GM21737 (cell line): ENCODE measurements around the gene TCFL5.

Source experiments
- ATAC-seq: cut with Tn5 transposase; IDR thresholded peaks from one replicate; pipeline ENCODE4 v1.9.1; 2021; ENCODE audit warnings: mild to moderate bottlenecking, moderate library complexity; ENCODE audit not compliant: unreplicated experiment

The TCFL5 gene

DNA sequence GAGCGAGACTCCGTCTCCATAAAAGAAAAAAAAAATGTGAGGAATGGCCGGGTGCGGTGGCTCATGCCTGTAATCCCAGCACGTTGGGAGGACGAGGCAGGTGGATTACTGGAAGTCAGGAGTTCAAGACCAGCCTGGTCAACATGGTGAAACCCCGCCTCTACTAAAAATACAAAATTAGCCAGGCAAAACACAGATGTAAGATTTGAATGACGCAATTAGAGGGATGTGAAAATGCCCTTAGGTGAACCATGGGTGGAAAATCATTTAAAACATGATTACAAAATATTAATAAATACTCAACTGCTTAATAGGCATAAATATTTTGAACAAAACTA is 23.9 kb downstream of the TCFL5 start:
- peak; percentile 12 for ATAC-seq

DNA sequence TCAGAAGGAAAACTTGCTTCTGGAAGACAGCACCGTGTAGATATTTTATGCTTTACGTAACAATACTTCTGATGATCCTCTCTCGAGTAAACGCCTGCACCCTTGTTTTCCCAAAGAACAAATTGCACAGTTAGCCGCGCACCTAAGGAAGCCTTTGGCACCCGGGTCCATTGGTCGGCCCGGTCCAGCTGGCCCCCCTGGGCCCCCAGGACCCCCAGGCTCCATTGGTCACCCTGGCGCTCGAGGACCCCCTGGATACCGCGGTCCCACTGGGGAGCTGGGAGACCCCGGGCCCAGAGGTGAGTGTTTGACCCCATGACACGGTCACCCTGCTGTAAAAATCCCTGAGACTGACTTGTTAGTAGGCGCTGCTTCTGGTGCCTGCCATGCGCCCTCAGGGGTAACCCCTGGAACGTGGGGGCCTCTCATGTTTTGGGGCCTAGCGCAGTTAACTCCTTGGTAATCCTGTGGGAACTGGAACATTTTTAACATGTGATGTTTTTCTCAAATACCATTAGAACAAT is 24.6 kb downstream of the TCFL5 start:
- ATAC-seq, result no peak

DNA sequence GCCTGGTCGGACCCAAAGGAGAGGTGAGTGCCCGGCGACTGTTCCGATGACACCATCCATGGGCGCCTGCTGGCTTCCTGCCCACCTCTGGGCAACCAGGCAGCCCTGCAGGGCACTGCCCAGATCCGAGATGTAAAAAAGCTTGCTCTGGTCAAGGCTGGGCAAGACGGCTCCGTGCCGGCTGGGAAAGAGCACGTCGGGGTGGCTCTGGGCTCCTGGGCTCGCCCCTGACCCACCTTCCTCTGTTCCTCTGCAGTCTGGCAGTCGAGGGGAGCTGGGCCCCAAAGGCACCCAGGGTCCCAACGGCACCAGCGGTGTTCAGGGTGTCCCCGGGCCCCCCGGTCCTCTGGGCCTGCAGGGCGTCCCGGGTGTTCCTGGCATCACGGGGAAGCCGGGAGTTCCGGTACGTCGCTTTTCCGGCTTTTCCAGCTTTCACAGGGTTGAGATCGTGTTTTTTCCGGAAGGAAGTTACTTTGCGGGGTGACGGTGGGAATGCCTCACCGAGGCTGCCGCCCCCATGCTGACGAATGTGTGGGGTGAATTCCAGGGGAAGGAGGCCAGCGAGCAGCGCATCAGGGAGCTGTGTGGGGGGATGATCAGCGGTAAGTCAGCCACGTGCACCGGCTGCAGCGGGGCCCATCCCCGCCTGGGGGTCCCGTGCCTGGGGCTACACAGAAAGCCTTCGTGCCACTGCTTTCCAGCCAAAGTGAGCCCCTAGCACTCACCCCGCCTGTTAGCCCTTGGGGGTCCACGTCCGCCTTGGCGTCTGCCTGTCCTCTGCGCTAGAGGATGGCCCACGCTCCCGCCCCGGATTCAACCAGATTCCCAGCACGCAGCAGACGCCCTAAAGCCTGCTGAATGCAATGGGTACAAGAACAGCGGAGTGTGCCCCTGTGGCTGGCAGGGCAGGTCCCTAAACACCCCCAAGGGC is 25.4 kb downstream of the TCFL5 start:
- no peak for ATAC-seq

DNA sequence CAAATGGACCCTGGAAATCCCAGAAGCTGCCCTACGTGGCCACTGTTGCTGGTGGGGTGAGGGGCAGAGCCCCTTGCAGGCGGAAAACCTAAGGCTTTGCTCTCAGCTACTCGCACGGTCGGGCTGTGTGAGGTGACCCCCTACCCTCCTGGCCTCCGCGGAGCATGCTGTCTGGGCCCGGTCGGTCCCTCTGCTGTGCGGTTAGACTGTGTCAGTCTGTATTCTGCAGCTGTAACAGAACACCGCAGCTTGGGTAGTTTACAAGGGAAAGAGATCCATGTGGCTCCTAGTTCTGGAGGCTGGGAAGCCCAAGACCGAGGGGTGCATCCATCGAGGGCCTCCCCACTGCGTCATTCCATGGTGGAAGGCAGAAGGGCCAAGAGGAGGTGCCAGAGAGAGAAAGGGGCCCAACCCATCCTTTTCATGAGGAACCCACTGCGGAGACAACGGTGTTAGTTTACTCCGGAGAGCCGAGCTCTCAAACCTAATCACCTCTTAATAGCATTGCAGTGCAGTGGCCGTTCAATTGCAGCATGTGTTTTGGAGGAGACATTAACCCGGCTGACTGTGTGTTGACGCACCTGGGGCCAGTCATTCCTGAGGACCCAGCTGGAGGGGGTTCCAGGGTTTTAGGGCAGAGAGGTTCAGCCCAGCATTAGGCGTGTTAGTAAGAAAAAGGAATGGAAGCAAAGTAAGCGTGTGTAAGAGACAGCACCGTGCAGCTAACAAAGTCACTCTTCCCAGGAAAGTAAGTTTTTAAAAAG is 26.5 kb downstream of the TCFL5 start:
- ATAC-seq, result no peak

DNA sequence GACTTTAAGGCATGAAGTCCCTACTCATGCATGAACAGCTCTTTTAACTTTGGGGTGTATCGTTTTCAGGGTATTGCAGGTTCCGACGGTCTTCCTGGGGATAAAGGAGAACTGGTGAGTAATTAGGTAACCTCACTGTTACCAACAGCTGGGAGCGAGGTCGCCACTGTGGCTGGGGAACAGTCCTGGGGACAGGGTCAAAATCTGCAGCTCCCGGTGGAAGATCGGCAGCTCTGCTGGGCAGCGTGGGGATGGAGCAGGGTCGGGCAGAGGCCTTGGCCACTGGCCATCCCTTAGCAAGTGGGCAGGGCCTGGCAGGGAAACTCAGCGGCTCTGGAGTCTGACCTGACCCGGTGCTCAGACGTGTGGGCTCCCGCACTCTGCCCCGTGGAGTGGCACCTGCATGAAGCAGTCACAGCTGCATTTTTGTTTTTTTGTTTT is 28.7 kb downstream of the TCFL5 start:
- ATAC-seq, result peak; percentile 16

DNA sequence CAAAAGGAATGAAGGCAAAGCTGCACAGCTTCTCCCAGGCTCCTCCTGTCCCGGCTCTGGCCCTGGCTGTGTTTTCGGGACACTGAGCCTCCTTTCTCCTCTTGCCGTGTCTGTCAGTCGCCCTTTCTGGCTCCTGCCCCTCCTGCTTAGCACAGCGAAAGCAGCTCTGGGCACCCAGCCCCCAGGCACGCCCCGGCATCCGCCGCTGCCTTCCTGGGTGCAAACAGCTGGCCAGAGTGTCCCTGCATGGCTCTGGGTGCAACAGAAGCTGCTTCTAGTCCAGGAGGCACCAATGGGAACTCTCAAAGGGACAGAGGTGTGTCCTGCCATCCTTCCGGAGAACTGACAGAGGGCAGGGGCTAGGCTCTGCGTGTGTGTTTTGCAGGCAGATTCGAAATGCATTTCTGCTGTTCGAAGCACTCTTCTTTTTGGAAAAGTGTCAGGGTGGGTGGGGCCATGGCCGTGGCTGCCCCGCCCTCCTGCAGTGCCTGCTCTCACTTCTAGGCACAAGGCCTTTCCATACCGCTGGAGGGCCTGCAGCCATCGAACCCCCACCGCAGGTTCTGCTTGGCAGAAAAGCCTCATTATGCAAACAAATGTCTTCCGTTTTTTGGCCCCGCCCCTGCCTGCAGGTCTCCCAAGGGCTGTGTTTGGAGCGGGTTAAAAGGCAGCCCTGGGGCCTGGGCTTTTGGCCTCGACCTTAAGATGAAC is 29.3 kb downstream of the TCFL5 start:
- ATAC-seq, result peak; percentile 77

DNA sequence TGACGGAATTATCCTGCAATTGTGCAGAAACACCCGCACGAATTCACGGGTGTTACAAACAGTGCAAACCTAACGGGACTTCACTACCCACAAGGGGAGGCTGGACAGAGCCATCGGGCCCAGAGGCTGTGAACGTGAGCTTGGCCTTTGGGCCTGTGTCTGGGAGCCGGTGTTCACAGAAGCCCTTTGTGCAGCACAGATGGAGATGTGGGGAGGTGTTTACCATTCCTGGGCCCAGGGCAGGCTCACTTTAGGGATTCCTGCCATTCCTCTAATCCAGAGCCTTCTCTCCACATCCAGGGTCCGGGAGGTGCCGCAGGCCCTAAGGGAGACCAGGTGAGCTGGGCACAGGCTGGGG is 29.8 kb downstream of the TCFL5 start:
- ATAC-seq, result no peak

DNA sequence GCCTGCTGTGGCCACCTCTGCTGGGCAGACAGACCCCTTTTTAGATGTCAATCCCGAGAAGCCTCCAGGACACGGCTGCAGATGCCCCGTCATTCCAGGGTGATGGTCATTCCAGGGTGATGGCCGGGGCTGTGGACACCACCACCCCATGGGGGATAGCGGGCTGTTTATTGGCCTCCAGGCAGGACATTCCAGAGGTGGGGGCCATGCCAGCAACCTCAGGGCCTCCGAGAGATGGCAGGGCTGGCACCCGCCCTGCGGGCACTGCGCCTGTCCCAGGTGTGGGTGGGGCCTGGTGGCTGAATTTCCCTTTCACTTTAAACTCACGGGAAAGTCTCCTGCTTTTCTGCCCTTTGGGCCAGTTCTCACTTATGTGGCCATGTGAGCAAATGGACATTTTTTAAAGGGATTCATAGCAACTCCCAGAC is 30.2 kb downstream of the TCFL5 start:
- ATAC-seq, result no peak

DNA sequence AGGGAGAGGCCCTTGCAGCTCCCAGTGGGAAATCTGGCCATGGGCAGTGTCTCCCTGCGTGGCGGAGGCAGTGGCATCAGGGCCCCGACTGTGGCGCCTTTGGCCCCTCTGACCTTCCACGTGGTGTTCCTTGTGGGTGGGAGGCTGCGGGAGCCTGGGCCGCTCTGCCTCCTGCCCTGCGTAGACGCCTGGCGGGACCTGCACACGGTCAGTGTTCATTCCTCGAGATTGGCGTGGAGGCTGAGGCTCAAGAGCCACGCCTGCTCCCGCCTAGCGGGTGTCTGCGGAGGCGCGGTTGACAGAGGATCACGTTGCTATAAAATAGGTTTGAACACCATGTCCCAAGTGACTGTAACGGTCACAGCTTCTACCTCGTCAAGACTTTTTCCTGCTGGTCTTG is 30.8 kb downstream of the TCFL5 start:
- ATAC-seq, result no peak

DNA sequence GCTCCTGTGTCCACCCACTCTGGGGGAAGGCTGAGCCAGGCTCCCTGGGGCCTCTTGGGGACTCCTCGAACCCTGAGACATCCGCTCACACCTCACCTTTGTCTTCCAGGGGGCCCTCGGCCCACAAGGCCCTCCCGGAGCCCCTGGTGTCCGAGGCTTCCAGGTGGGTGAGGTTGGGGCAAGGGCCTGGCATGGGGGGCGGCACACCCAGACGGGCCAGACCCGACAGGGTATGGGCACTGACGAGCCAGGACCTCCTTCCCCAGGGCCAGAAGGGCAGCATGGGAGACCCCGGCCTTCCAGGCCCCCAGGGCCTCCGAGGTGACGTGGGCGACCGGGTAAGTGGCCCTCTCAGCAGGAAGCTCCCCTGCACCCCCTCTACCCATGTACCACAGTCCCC is 31.4 kb downstream of the TCFL5 start:
- ATAC-seq, result no peak

DNA sequence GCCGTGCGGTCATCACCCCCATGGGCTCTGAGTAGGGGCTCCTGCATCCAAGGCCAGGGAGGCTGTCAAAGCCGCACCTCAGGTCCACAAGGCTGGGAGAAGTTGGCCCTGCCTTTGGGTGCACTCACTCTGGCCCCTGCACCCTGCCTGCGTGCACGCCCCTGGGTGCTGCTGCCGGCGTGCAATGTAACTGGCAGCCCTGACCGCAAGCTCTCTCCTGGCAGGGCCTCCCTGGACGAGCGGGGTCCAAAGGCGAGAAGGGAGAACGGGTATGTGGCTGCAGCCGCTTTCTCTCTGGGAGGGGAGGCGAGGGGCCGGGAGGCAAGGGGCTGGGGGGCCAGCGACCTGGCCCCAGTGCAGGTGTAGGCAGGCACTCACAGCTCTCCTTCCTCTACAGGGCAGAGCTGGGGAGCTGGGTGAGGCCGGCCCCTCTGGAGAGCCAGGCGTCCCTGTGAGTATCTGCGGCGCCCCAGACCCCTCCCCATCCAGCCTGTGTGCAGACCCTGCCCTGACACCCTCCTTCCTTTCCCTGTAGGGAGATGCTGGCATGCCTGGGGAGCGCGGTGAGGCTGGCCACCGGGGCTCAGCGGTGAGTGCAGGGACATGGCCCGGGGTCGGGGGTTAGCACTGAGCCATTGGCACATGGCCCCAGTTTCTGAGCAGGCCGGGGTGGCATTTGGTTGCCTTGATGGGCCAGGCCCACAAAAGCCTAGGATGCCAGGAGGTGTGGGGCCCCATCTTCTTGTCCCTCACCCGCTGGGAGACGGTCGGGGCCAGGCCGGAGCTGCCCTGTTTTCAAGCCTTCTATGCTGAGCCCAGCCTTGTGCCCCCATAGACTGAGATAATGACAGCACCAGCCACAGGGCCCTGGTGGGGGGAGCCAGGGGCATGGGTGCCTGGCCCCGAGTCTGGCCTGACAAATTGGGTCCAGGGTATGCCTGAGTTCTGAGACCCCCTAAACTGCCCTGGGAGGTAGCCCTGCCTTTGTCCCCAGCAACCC is 32.1 kb downstream of the TCFL5 start:
- no peak for ATAC-seq

DNA sequence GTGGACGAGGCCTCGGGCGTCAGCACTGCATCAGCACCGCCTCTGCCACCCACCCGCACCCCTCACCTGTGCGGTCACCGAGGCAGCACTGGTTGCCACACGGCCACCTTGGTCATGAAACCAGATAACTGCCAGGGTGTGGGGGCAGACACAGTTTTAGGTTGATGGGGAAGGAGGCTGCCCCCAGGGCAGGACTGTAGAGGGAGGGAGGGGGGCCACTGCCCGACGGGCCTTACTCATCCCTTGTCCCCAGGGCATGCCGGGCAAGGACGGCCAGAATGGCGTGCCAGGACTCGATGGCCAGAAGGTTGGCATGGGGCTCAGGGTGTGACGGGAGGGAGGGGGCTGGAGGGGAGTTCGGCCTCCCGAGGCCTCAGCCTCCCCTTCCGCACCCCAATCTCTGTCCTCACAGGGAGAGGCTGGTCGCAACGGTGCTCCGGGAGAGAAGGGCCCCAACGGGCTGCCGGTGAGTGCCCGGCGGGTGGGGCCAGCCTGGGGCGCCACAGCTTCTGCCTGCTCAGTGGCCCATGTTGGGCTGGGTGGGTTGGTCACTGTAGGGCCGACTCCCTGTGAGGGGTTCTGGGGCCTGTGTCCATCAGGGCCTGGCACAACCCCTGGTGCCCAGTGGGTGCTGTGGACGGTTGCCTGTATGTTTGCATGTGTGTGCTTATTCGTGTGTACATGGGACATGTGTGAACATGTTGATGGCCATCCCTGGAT is 33.0 kb downstream of the TCFL5 start:
- no peak for ATAC-seq

DNA sequence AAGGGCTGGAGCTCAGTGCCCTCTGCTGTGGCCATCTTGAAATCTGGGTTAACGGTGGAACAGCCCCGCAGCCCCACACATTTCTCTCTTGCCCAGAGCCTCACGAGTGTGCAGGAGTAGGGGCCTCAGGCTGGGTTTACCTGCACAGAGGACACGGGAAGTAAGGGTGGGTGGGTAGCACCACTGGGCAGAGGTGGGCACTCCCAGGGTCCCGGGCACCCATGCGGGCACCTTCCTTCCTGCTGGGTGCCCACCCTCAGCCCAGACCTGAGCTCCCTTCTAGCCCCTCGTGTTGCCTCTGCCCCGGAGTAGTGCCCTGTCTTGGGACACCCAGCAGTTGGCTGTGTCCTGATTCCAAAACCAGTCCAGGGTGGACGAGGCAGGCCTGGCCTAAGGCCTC is 33.6 kb downstream of the TCFL5 start:
- ATAC-seq, result no peak

DNA sequence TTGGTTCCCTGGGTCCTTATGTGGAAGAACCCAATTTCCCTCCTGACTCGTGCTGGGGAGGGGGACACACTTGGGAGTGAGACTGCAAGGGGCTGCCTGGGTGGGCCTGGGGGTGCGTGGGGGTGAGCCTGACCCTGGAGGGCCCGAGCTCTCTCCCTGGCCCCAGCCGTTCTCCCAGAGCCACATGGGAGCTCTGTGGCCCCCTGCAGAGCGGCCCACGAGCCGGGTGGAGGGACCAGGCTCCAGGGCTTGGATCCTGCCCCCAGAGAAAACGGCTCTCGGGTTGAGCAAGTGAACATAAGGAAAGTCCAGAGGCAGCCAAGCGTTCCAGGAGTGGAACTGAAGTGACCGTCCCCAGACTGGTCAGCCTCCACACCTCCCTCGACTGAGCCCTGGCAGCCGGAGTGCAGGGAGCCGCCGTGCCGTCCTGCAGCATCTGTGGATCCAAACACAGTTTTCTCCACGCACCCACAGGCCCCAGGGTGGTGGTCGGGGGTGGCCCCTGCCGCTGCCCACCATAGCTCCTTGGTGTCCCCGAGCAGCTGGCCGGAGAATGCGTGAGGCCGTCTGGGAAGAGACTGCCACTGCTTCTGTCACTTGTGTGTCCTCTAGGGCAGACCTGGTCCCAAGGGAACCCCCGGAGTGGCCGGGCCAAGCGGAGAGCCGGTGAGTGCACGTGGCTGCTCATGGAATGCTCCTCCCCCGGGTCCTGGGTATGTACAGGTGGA is 34.1 kb downstream of the TCFL5 start:
- ATAC-seq, result no peak

DNA sequence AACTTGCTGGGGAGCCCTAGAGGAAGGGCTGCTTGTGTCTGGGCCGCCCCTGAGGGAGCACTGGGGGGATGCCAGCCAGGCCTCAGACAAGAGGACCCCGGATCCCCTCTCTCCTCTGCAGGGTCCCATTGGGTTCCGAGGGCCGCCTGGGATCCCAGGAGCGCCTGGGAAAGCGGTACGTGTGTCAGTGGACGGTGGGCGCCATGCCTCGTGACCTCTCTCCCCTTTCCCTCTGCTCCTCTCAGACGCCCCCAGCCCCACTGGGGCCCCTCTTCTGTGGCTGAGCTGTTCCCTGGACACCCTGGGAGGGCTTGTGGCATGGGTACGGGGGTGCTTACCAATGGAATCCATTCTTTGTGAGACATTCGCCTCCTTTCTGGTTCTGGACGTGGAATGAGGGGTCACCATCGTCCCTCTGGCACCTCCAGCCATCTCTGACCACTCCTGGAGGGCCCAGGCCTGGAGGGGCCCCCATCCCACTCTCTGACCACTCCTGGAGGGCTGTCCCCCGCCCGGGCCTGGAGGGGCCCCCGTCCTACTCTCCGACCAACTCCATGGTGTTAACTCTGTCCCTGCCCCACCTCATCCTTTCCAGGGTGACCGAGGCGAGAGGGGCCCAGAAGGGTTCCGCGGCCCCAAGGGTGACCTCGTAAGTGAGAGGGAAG is 34.8 kb downstream of the TCFL5 start:
- no peak for ATAC-seq

DNA sequence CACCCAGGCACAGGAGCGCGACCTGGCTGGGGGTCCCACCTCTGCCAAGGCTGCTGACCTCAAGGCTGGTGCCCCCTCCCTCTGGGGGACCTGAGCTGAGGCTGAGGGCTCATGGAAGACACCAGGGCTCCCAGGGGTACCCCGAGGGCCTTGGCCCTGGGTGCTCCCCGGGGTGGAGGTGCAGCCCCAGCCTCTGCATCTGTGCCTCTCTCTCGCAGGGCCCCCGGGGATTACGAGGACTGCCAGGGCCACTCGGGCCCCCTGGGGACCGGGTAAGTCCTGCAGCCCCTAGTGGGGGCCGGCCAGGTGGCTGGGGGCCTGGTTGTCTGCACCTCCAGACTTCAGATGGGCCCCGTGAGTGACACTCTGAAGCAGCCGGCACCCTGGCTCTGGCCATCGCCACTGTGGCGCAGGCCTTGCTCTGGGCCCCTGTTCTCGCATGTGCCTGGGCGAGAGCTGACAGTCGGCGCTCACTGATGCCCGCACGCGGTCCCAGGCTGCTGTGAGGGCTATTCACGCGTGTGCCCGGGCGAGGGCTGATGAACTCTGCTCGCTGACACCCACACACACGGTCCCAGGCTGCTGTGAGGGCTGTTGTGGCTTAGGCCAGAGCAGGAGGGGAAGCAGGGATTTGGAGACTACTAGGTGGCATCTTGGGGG is 35.5 kb downstream of the TCFL5 start:
- ATAC-seq, result no peak

DNA sequence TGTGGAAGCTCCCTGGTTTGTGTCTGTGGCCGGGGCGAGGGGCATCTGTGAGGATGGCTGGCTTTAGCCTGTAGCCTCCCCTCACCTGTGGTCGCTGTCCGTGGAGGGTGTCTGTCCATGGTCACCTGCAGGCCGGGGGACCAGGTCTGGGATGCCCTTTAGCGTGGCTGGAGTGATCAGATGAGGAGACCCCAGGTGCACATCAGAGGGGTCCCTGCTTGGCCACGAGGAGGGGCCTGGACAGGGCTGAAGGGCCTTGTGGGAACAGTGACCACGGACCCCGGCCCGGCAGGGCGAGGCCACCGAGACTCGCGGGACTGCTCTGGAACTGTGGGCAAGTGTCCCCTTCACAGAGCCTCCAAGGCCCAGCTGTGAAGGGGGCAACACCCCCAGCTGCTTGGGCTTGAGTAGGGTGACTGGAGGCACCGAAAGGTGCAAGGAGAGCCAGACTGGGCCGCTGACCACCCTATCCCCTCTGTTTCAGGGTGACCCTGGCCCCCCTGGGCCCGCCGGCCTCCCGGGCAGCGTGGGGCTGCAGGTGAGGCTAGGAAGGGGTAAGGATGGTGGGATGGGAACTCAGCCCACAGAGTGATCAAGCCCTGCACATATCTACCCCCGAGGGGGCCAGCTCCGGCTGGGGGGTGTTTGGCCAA is 36.2 kb downstream of the TCFL5 start:
- no peak for ATAC-seq
